ENCODE results near the gene ZNF20.

Gene ZNF20

GRCh38 chr19:12139885-12140544, at the start of gene ZNF20:
TSS of gene ZNF20 (minus strand) at chr19:12140350. CDS start at chr19:12140182, 168 bp downstream.
- DNase-seq = no peak

GRCh38 chr19:12187625-12188024, 47.5 kb upstream of the ZNF20 start:
- no peak for DNase-seq

DNA sequence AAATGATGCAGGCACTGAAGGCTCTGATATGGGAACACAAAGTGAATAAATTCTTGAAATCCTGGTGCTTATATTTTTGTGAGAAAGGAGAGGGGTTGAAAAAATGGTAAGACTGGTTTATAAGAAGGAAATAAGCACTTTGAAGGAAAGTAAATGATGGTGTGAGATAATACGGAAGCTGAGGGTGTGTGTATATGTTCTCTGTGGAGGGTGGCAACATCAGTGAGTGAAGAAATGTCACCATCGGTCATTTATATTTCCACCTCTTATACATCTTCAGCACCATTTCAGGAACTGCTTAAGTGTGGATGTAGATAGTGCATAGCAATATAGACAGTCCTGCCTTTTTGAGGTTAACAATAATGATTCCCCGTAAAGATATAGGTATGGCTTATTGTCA, 40.2 kb upstream of the ZNF20 start:
- no peak for DNase-seq

- DNase-seq = no peak
Measured at GRCh38 chr19:12166626-12167025, 26.5 kb upstream of the ZNF20 start.

- DNase-seq = no peak
Measured at GRCh38 chr19:12163826-12164225, 23.7 kb upstream of the ZNF20 start.

- peak; percentile 77 for DNase-seq
Measured at GRCh38 chr19:12162882-12163806, 23.0 kb upstream of the ZNF20 start, which contains the start of gene ZNF136. TSS of gene ZNF136 (plus strand) at chr19:12163096. CDS start at chr19:12163204, 108 bp downstream.

DNA sequence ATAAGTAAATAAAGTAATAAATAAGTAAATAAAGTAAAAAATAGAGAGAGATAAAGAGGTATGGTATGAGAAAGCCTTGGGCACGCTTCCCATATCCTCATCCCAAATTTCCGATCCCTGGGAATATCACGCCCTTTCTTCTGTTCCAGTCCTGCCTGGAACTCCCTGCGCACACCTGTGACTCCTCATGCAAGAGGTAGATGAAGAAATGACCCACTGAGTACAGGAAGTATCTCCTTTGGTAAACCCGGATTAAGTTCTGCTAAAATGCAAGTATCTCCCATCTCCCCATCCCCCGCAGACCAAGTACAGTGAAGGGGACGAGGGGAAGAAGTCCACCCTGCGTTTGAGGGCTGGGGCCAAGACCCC, 22.3 kb upstream of the ZNF20 start:
- DNase-seq = no peak

DNA sequence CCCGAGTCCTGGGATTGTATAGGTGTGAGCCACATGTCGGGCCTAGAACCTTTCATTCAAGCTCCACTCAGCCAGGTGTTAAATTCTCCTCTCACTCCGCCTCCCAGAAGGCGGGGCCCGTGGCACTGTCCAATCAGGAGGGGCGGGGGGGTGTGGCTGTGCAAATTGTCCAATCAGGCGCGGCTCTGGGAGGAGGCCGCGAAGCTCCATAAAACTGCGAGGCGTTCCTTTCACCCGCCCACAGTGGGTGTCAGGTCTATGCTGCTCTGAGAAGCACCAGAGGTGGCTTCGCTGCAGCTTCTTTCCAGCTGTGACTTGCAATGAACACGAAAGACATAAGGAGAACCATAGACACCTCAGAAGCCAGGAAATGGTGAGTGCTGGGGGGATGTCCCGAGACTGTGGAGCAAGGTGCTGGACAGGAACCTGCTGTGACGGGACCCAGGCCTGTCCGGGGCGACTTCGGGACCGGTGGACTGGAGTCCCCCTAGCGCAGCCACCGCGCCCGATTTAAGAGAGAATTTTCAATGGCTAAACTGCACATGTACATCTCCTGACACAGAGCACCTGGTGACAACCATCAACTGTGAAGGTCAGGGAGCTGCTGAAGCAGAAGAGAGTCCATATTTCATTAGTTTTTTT, 19.7 kb upstream of the ZNF20 start:
- DNase-seq = no peak

GRCh38 chr19:12156223-12157058, 16.3 kb upstream of the ZNF20 start, which contains the start of gene ZNF625:
TSS of gene ZNF625 (minus strand) at chr19:12156734. CDS start at chr19:12156558, 176 bp downstream.
- peak; percentile 20 for DNase-seq

DNA sequence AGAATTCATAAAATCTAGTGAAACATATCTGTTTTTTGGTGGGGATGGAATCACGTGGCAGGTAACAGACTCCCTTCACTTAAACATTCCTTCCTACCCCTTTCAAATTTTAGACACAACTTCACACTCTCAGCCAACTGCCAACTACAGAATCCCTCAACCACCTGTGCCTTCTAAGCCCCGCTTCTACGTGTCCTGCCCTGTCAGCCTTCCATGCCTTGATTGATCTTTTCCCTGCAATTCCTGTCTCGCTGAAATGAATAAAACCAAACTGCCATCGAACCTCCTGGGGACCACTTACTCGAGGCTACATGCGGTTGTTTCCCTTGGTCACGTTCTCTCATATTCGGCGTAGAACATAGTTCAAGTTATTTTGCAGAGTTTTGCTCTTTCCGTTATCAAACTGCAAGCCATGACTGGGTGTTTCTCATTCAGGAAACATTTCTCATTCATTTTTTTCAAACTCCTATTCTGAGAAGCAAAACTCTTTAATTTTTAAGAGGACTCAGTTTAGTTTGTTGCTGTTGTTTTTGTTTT, 15.2 kb upstream of the ZNF20 start:
- DNase-seq = no peak

- no peak for DNase-seq
Measured at GRCh38 chr19:12145348-12145747, 5.2 kb upstream of the ZNF20 start.

DNA sequence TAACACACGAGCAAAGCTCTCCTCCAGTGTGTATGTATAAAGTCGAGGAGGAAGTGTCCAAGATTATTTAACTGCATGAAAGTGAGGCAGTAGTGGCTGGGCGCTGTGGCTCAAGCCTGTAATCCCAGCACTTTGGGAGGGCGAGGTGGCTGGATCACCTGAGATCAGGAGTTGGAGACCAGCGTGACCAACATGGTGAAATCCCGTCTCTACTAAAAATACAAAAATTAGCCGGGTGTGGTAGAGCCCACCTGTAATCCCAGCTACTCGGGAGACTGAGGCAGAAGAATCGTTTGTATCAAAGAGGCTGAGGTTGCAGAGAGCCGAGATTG, 1.2 kb upstream of the ZNF20 start:
- DNase-seq = no peak

DNA sequence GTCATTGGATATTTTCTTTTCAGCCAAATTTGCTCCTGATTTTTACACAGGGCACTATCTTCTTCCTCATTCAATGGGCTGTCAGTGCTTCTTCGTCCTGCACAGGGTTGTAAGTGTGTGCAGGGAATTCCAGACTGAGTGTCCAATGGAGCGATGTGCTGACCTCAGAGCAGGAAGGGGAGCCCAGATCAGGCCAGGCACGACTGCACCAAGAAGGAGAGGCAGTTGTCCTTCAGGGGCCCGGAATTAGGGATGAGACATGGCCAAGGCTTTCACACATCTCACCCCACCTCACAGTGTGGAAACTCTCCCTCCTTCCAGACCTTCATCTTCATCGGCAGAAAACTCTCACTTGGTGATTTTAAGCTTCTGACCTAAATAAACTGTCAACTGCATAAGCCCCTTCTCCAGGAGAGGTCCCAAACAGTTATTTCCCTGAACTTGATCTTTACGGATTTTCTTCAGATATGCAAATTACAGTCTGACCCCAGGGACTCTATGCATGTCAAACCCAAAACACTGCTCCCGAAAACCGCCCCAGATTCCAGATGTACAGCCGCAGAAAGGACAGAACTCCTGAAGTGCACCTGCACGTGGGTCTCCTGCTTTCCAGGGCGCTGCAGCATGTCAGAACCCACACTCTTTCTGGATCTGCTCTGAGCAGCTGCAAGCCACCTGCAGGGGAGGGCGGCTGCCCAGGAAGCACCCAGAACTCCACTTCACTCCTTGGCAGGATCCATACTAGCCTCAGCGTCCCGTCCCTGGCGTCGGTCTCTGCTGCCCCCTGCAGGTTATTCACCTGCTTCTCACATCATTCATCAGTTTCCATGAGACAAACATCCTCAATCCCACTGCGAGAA, 625 bp upstream of the ZNF20 start:
- DNase-seq = no peak

DNA sequence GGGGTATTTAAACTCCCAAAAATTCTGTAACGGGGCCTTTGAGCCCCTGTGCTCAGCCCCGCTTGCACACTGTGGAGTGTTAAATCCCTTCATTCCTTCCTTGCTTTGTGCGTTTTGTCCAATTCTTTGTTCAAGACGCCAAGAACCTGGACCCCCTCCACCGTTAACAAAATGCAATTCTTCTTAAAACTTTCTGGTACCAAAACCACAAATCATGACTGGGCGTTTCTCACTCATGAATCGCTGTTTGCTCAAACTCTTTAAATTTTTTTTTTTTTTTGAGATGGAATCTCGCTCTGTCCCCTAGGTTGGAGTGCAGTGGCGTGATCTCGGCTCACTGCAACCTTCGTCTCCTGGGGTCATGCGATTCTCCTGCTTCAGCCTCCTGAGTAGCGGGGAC, 881 bp downstream of the ZNF20 start:
- DNase-seq = no peak

GRCh38 chr19:12137221-12137940, 2.8 kb downstream of the ZNF20 start:
- DNase-seq = no peak

DNA sequence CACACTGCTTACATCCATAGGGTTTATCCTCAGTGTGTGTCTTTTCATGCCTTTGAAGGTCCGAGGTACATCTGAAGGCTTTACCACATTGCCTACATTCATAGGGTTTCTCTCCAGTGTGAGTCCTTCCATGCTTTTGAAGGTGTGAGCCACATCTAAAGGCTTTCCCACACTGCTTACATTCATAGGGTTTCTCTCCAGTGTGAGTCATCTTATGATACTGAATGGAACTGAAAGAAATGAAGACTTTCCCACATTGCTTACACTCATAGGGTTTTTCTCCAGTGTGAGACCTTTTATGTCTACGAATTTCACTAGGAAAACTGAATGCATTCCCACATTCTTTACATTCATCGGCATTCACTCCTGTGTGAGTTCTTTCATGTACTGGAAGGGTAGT, 7.1 kb downstream of the ZNF20 start:
- no peak for DNase-seq

DNA sequence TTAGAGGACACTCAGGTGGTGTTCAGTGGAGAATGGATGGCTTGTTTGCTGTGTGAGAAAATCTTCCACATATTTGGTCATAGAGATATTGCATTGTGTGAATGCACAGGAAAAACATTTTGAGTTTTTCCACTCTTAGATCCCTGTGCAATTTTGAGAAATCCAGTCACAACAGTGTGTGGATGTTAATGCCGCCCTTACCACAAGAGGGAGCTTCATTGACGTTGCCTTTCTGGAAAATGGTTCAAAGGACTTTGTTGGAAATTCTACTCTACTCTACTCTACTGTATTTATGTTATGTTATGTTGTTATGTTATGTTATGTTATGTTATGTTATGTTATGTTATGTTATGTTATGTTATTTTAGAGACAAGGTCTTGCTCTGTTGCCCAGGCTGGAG, 13.4 kb downstream of the ZNF20 start:
- no peak for DNase-seq

DNA sequence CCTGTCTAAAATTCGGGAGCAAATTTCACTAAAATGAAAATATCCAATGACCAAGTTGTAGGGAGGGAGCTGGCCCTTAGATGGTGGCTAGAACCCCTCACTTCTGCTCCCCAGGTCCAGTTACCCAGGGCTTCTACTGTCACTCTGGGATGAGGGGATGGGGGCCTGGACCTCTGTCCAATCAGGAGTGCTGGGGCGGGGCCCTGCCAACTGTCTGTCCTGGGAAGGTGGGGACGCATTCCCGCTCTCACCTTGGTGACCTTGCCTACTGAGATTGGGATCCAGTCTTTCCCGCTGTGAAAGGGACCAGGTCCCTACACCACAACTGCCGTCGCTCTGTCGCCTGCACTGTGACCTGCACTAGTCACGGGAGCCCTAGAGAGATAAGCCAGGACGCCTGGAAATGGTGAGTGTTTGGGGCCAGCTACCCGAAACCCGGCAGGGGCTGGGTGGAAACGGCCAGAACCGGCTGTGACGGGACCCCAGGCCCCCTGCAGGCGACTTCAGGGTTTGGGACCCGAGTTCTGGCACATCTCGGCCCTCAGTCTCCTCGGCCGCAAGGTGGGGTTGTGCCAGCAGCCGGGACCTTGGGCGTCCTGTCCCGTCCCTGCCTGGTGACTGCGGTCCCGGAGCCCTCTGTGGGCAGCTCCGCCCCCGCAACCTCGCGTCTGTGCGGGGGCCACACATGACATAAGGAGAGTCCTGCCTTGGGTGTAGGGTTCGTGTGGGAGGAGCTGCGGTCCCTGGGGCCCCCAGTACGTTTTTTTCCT, 22.8 kb downstream of the ZNF20 start:
- DNase-seq = no peak

GRCh38 chr19:12113121-12113520, 27.0 kb downstream of the ZNF20 start:
- DNase-seq = no peak

- no peak for DNase-seq
Measured at GRCh38 chr19:12112701-12113100, 27.4 kb downstream of the ZNF20 start.

All from NCI-H1694 treated with DMSO at 0.1 percent for 48 hours (cell line).